Peyer's patch (tissue), 4 donors: ENCODE measurements around the gene MAP3K10.
"Not testable (repeated sequence)": the region's sequence is repeated elsewhere in the genome, so short reads cannot be mapped to it uniquely, and the experiment has no call there.

ENCODE experiments used
- POLR2A ChIP-seq, 2 donors: fragments of 450-650 bp; IDR thresholded peaks; one replicate each; pipeline ENCODE4 v1.5.1; 2017; ENCODE audit warnings: antibody characterized with exemption in 2 of 2, mild to moderate bottlenecking in 2 of 2, moderate library complexity in 2 of 2
- TF ChIP-seq, protein P1 (sequence below), 6 experiments: fragments of 450-650 bp in 4 of 6; fragments of 200-600 bp in 2 of 6; sonication (generic) in 1 of 6; IDR thresholded peaks; one replicate each; pipeline ENCODE4 v1.5.1; 2017 to 2019; ENCODE audit warnings: antibody characterized with exemption in 6 of 6, mild to moderate bottlenecking in 3 of 6, moderate library complexity in 1 of 6

DNA sequence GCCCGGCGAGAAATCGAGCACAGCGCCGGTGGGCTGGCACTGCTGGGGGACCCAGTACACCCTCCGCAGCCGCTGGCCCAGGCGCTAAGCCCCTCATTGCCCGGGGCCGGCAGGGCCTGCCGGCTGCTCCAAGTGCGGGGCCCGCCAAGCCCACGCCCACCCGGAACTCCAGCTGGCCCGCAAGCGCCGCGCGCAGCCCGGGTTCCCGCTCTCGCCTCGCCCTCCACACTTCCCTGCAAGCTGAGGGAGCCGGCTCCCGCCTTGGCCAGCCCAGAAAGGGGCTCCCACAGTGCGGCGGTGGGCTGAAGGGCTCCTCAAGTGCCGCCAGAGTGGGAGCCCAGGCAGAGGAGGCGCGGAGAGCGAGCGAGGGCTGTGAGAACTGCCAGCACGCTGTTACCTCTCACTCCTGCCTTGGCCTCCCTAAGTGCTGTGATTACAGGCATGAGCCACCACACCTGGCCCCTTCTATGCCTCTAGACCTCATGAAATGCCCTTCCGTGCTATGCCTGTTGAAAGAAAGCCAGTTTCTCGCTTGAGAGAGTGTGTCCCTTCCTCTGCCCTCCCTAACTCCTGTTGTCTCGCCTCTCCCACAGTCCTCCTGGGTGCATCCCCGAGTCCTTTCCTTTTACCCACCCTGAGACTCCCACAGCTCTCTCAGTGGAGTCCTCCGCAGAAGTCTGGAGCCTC is 20.8 kb upstream of the MAP3K10 start:
- TF ChIP-seq POLR2A (IDR thresholded peaks at IDR 0.05): not testable (repeated sequence)
- TF ChIP-seq, protein P1, sequence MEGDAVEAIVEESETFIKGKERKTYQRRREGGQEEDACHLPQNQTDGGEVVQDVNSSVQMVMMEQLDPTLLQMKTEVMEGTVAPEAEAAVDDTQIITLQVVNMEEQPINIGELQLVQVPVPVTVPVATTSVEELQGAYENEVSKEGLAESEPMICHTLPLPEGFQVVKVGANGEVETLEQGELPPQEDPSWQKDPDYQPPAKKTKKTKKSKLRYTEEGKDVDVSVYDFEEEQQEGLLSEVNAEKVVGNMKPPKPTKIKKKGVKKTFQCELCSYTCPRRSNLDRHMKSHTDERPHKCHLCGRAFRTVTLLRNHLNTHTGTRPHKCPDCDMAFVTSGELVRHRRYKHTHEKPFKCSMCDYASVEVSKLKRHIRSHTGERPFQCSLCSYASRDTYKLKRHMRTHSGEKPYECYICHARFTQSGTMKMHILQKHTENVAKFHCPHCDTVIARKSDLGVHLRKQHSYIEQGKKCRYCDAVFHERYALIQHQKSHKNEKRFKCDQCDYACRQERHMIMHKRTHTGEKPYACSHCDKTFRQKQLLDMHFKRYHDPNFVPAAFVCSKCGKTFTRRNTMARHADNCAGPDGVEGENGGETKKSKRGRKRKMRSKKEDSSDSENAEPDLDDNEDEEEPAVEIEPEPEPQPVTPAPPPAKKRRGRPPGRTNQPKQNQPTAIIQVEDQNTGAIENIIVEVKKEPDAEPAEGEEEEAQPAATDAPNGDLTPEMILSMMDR (IDR thresholded peaks at IDR 0.05): not testable (repeated sequence)
